ENCODE measurements around the gene BACH2. TPM values are rescaled to one million over a fixed set of nuclear protein-coding genes. Genes with fewer than 3 reads are reported as not detected.

BACH2 gene
- total RNA-seq, 1 donor: 0.27 TPM

- no peak for DNase-seq (ENCODE audit: low read depth)
- no peak for TF ChIP-seq CTCF (IDR thresholded peaks at IDR 0.05; ENCODE audit: insufficient read depth, low read length)
- no peak overlapping the region for H3K4me3 ChIP-seq (ENCODE audit: low read depth, low read length)
Measured at GRCh38 chr6:90233213-90233612, 63.4 kb downstream of the BACH2 start.

DNA sequence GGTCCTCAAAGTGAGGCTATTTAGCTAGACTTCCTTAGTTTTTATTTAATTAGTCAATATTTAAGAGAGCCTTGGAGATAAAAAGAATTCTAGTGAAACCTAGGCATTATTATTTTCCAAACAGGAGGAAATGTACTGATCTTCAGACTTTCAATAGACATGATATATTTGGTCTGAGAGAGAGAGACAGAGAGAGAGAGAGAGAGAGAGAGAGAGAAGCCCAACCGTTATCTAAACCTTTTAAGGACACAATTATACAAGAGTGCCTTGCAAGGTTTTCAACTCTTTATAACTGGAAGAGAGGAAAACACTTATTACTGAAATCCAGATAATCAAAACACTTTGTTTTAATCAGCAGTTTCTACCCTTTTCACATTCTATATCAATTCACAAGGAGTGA, 64.8 kb downstream of the BACH2 start:
- no peak for DNase-seq (ENCODE audit: low read depth)
- TF ChIP-seq CTCF (IDR thresholded peaks at IDR 0.05; ENCODE audit: insufficient read depth, low read length): no peak

GRCh38 chr6:90231308-90231707, 65.3 kb downstream of the BACH2 start:
- no peak for DNase-seq (ENCODE audit: low read depth)
- no peak for TF ChIP-seq CTCF (IDR thresholded peaks at IDR 0.05; ENCODE audit: insufficient read depth, low read length)
- H3K4me3 ChIP-seq (ENCODE audit: low read depth, low read length): no peak overlapping the region

More for the DNA sequence above, 64.8 kb downstream of the BACH2 start:
- H3K4me3 ChIP-seq (ENCODE audit: low read depth, low read length): no peak overlapping the region

- TF ChIP-seq CTCF (IDR thresholded peaks at IDR 0.05; ENCODE audit: insufficient read depth, low read length): no peak
- no peak overlapping the region for H3K4me3 ChIP-seq (ENCODE audit: low read depth, low read length)
- DNase-seq (ENCODE audit: low read depth): no peak
Measured at GRCh38 chr6:90230548-90231215, 66.0 kb downstream of the BACH2 start.

GRCh38 chr6:90229331-90230010, 67.2 kb downstream of the BACH2 start:
- no peak for TF ChIP-seq CTCF (IDR thresholded peaks at IDR 0.05; ENCODE audit: insufficient read depth, low read length)
- no peak overlapping the region for H3K4me3 ChIP-seq (ENCODE audit: low read depth, low read length)
- peak; percentile 41 for DNase-seq (ENCODE audit: low read depth)

GRCh38 chr6:90227673-90228072, 69.0 kb downstream of the BACH2 start:
- no peak for TF ChIP-seq CTCF (IDR thresholded peaks at IDR 0.05; ENCODE audit: insufficient read depth, low read length)
- DNase-seq (ENCODE audit: low read depth): peak; percentile 26
- no peak overlapping the region for H3K4me3 ChIP-seq (ENCODE audit: low read depth, low read length)
